AG04450 (cell line): ENCODE results near the gene ZCCHC24. TPM values are rescaled to one million over a fixed set of nuclear protein-coding genes. Genes with fewer than 3 reads are reported as not detected.
A peak's percentile ranks its signal among the peaks of the same experiment; 100 is the strongest.

Experiments
- CTCF ChIA-PET: fragments of 300-600, 350-600 bp; formaldehyde crosslinking; extraction: SDS; loops from one replicate; lab custom pipeline; 2022; ENCODE audit warnings: antibody characterized with exemption, inconsistent platforms; lab: Charles Lee
- POLR2A ChIA-PET: fragments of 350-600 bp; formaldehyde crosslinking; extraction: SDS; loops from one replicate; lab custom pipeline; 2021; ENCODE audit warnings: antibody characterized with exemption, inconsistent platforms; lab: Yijun Ruan, JAX
- DNase-seq: peaks from one replicate; pipeline ENCODE4 v3.0.0-alpha.2; 2011; ENCODE audit warnings: low read depth, low spot score
- H3K27ac ChIP-seq: one replicate; pipeline ENCODE4 v1.5.1; 2012; ENCODE audit warnings: low read depth, low read length, control low read depth
- H3K27me3 ChIP-seq: one replicate; pipeline ENCODE4 v1.6.0; 2012; ENCODE audit warnings: low read length; ENCODE audit not compliant: control insufficient read depth, insufficient read depth
- H3K4me3 ChIP-seq: 2 replicates; pipeline ENCODE4 v1.5.1; 2011; ENCODE audit warnings: mild to moderate bottlenecking, low read depth, low read length, control low read depth
- H3K9me3 ChIP-seq: 2 replicates; pipeline ENCODE4 v1.5.1; 2012; ENCODE audit warnings: low read length; ENCODE audit not compliant: control insufficient read depth, insufficient read depth
- polyA plus RNA-seq: library from polyadenylated mRNA; depleted of rRNA; stranded (reverse); fragments of >200 nt; gene quantifications from 2 replicates; pipeline ENCODE4 v1.2.3, GENCODE V29; 2011
- TF ChIP-seq, protein P1 (sequence below): IDR thresholded peaks from 2 replicates; pipeline ENCODE4 v1.5.1; 2011; ENCODE audit warnings: low read depth, low read length, control low read depth, inconsistent platforms

Gene ZCCHC24
- polyA plus RNA-seq, 1 experiment, result 37.4 TPM

DNA sequence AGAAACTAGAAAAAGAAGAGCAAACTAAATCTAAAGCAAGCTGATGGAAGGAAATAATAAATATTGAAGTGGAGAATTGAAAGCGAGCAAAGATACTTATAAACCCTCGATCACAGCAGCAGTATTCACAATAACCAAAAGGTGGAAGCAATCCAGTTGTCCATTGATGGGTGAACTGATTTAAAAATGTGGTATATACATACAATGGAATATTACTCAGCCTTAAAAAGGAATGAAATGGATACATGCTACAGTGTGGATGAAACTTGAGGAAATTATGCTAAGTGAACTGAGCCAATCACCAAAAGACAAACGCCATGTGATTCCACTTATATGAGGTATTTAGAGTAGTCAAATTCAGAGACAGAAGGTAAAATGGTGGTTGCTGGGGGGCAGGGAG, 17.5 kb downstream of the ZCCHC24 start:
- POLR2A ChIA-PET, result interaction anchor here (0.6 kb wide), 1 partner anchor 23 kb away, joined by 3 read pairs; no protein-coding TSS in a partner anchor
- TF ChIP-seq, protein P1, sequence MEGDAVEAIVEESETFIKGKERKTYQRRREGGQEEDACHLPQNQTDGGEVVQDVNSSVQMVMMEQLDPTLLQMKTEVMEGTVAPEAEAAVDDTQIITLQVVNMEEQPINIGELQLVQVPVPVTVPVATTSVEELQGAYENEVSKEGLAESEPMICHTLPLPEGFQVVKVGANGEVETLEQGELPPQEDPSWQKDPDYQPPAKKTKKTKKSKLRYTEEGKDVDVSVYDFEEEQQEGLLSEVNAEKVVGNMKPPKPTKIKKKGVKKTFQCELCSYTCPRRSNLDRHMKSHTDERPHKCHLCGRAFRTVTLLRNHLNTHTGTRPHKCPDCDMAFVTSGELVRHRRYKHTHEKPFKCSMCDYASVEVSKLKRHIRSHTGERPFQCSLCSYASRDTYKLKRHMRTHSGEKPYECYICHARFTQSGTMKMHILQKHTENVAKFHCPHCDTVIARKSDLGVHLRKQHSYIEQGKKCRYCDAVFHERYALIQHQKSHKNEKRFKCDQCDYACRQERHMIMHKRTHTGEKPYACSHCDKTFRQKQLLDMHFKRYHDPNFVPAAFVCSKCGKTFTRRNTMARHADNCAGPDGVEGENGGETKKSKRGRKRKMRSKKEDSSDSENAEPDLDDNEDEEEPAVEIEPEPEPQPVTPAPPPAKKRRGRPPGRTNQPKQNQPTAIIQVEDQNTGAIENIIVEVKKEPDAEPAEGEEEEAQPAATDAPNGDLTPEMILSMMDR, result no peak
- H3K27ac ChIP-seq, result no peak overlapping the region
- no peaks in the 10 kb centered on the region for H3K27me3 ChIP-seq
- no peak overlapping the region for H3K4me3 ChIP-seq
- CTCF ChIA-PET, result no interaction called here
- no peak for DNase-seq
- H3K9me3 ChIP-seq, result no peaks in the 10 kb centered on the region; the same call in 1 of the 2 replicates

DNA sequence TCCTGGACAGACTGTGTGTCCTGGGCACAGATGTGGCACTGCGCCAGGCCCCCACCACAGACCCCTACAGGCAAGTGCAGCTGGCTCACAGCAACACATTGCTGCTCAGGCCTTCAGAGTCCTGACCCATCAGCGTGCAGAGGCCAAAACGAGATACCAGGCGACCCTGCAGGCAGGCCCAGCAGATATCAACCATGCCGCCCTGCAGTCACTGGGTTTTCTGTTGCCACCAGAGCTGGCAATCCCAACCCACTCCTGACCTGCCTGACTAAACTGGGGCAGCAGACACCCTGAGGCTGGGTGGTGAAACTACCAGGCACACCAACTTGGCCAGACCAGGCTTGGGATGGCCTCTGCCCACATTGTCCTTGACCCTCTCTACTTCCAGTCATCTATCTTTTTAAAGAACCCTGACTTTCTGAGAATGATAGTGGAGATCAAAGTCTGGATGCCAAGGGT, 20.3 kb downstream of the ZCCHC24 start:
- Histone ChIP-seq H3K27me3 (no peaks in the 10 kb centered on the region), H3K9me3 (no peaks in the 10 kb centered on the region; the same call in 1 of the 2 replicates), H3K4me3 (no peak overlapping the region), H3K27ac (peak overlapping the region; percentile 65)
- ChIA-PET POLR2A (interaction anchor here (1.3 to 1.9 kb wide), 2 partner anchors 11 to 16 kb away, joined by 4 to 7 read pairs; no protein-coding TSS in a partner anchor), CTCF (interaction anchor here (0.9 to 1.5 kb wide), 2 partner anchors 43 to 50 kb away, joined by 4 to 5 read pairs; no protein-coding TSS in a partner anchor)
- TF ChIP-seq, protein P1, result no peak
- no peak for DNase-seq

DNA sequence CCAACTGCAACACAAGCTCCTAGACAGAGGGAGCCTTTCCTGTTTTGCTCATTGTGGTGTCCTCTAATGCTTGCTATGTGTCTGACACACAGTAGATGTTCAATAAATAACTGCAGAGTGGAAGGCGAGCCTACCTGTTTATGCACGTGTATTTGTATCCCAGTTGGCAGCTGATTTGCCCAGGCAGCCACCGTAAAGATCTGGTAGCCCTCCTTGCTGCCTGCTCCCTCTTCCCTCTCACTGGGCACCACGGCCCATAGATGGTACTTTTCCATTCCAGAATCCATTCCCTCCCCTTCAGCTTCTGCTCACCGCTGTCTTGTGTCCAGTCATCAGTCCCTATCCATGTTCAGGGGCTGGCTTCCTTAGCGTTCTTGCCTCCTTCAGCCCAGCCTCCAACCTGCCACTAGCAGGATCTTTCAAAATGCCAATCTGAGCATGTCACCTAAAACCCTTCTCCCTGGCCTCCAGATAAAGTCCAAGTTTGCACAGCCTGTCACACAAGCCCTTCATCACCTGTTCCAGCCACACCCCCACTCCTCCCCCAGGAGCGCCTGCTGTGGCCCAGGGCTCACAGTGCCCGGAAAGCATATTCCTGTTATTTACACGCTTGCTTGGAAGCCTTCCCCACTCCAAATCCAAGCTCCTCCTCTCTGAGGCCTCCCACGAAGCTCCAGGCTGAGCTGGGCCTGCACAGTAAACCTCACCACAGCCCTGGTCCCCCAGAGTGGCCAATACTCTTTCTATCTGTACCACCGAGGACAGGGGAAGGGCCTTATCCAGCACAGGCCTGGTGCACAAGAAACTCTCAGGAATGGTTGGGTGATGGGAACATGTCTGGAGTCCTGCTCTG, 21.0 kb downstream of the ZCCHC24 start:
- no peak for DNase-seq
- H3K9me3 ChIP-seq, result no peaks in the 10 kb centered on the region; the same call in 1 of the 2 replicates
- CTCF ChIA-PET, result interaction anchor here (1.2 to 1.5 kb wide), 2 partner anchors 24 to 49 kb away, joined by 4 read pairs; no protein-coding TSS in a partner anchor
- TF ChIP-seq, protein P1, result no peak
- H3K4me3 ChIP-seq, result no peak overlapping the region
- H3K27ac ChIP-seq, result peak overlapping the region; percentile 52
- POLR2A ChIA-PET, result interaction anchor here (1.9 kb wide), 1 partner anchor 17 kb away, joined by 7 read pairs; no protein-coding TSS in a partner anchor
- H3K27me3 ChIP-seq, result no peaks in the 10 kb centered on the region

DNA sequence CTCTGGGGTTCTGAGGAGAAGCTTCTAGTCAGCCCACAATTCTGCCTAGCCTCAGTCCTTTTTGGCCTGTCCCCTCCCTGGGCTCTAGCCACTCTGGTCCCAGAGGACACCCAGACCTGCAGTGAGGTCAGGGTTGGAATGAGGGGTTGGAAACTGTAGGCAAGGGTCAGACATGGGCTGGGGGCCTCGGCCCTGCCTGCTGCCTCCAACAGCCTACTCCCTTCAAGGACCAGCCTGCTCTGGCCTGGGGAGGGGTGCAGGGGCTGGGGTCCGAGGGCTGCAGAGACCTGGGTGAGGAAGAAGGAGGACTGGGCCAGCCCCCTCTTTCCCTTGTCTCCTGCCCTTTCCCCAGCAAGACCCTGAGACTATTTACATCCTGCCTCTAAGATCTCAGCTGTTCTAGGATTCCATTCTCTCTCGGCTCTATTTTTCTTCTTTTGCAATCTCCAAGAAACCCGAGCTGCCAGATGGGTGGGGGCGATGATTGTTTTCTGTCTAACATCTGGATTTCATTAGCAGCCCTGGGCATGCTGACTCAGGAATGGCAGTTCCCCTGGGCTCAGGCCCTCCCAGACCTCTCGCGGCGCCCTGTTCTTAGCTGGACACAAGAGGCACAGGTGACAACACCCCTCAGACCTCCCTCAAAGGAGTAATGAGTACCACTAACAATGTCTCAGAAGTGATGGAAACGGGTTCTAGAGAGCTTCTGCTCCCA, 23.1 kb downstream of the ZCCHC24 start:
- TF ChIP-seq, protein P1, result no peak
- POLR2A ChIA-PET, result interaction anchor here (0.6 to 1.8 kb wide), 8 partner anchors 9 to 45 kb away, joined by 3 to 16 read pairs (median 5); partner anchors contain the start of gene ZCCHC24
- Histone ChIP-seq H3K9me3 (no peaks in the 10 kb centered on the region; the same call in 1 of the 2 replicates), H3K27me3 (no peaks in the 10 kb centered on the region), H3K27ac (peak overlapping the region; percentile 89), H3K4me3 (peak overlapping the region; percentile 32; the same call in 1 of the 2 replicates)
- DNase-seq, result peak; percentile 91
- CTCF ChIA-PET, result interaction anchor here (1.3 kb wide), 1 partner anchor 48 kb away, joined by 4 read pairs; no protein-coding TSS in a partner anchor
